SJCRH30 (cell line): ENCODE data around the gene STK32C. TPM values are rescaled to one million over a fixed set of nuclear protein-coding genes. Genes with fewer than 3 reads are reported as not detected.

Experiments used
- DNase-seq, 2 experiments: peaks; one replicate each; pipeline ENCODE4 v3.0.0-alpha.2; 2015 to 2020
- H3K27ac ChIP-seq: fragments of 250-450 bp; sonication (Bioruptor Pico); 2 replicates; pipeline ENCODE4 v1.5.1; 2020; ENCODE audit warnings: mild to moderate bottlenecking, moderate library complexity
- H3K27me3 ChIP-seq: fragments of 250-450 bp; sonication (Bioruptor Pico); 2 replicates; pipeline ENCODE4 v1.5.1; 2020; ENCODE audit warnings: mild to moderate bottlenecking, moderate library complexity
- H3K36me3 ChIP-seq: fragments of 250-450 bp; sonication (Bioruptor Pico); 2 replicates; pipeline ENCODE4 v1.5.1; 2020; ENCODE audit warnings: mild to moderate bottlenecking, moderate library complexity
- H3K4me1 ChIP-seq: fragments of 250-450 bp; sonication (Bioruptor Pico); 2 replicates; pipeline ENCODE4 v1.5.1; 2020; ENCODE audit warnings: mild to moderate bottlenecking, moderate library complexity
- H3K4me3 ChIP-seq: fragments of 250-450 bp; sonication (Bioruptor Pico); 2 replicates; pipeline ENCODE4 v1.5.1; 2020; ENCODE audit warnings: mild to moderate bottlenecking, moderate library complexity
- H3K9me3 ChIP-seq: fragments of 250-450 bp; sonication (Bioruptor Pico); replicated peaks from 2 replicates; pipeline ENCODE4 v1.5.1; 2020; ENCODE audit warnings: mild to moderate bottlenecking, moderate library complexity
- total RNA-seq: library from RNA; depleted of rRNA; stranded (reverse); fragments of >200 nt; shearing (Covaris generic); gene quantifications from 2 replicates; pipeline ENCODE4 v1.2.3, GENCODE V29; 2014

STK32C gene
- total RNA-seq, 1 experiment from 2014 or later = 4.2 TPM

GRCh38 chr10:132204078-132204780 is 103.5 kb downstream of the STK32C start:
- Histone ChIP-seq H3K4me1 (no peaks in the 10 kb centered on the region), H3K4me3 (no peak overlapping the region), H3K9me3 (no peaks in the 10 kb centered on the region), H3K27ac (no peak overlapping the region), H3K36me3 (no peaks in the 10 kb centered on the region), H3K27me3 (no peaks in the 10 kb centered on the region)
- DNase-seq = no peak

GRCh38 chr10:132203256-132204077 is 104.3 kb downstream of the STK32C start:
- H3K27me3 ChIP-seq = no peaks in the 10 kb centered on the region
- no peak overlapping the region for H3K4me3 ChIP-seq
- no peaks in the 10 kb centered on the region for H3K4me1 ChIP-seq
- no peaks in the 10 kb centered on the region for H3K36me3 ChIP-seq
- DNase-seq = no peak
- no peaks in the 10 kb centered on the region for H3K9me3 ChIP-seq
- no peak overlapping the region for H3K27ac ChIP-seq

- Histone ChIP-seq H3K27ac (no peak overlapping the region), H3K36me3 (no peaks in the 10 kb centered on the region), H3K4me1 (no peaks in the 10 kb centered on the region), H3K4me3 (no peak overlapping the region), H3K9me3 (no peaks in the 10 kb centered on the region), H3K27me3 (no peaks in the 10 kb centered on the region)
- DNase-seq = no peak
Observed at GRCh38 chr10:132202070-132202970, 105.4 kb downstream of the STK32C start.

- DNase-seq = no peak
- Histone ChIP-seq H3K27ac (no peak overlapping the region), H3K27me3 (no peaks in the 10 kb centered on the region), H3K36me3 (no peaks in the 10 kb centered on the region), H3K4me3 (no peak overlapping the region), H3K9me3 (no peaks in the 10 kb centered on the region), H3K4me1 (no peaks in the 10 kb centered on the region)
Observed at GRCh38 chr10:132201111-132201969, 106.4 kb downstream of the STK32C start.

GRCh38 chr10:132200344-132201110 is 107.2 kb downstream of the STK32C start:
- no peak for DNase-seq
- no peak overlapping the region for H3K27ac ChIP-seq
- H3K36me3 ChIP-seq = no peaks in the 10 kb centered on the region
- no peaks in the 10 kb centered on the region for H3K27me3 ChIP-seq
- no peaks in the 10 kb centered on the region for H3K4me1 ChIP-seq
- H3K4me3 ChIP-seq = no peak overlapping the region
- H3K9me3 ChIP-seq = no peaks in the 10 kb centered on the region

GRCh38 chr10:132199854-132200311 is 107.9 kb downstream of the STK32C start:
- Histone ChIP-seq H3K4me1 (no peaks in the 10 kb centered on the region), H3K9me3 (no peaks in the 10 kb centered on the region), H3K36me3 (no peaks in the 10 kb centered on the region), H3K27me3 (no peaks in the 10 kb centered on the region), H3K4me3 (no peak overlapping the region), H3K27ac (no peak overlapping the region)
- no peak for DNase-seq

GRCh38 chr10:132199268-132199853 is 108.4 kb downstream of the STK32C start:
- H3K27me3 ChIP-seq = no peaks in the 10 kb centered on the region
- no peaks in the 10 kb centered on the region for H3K36me3 ChIP-seq
- no peak for DNase-seq
- no peak overlapping the region for H3K27ac ChIP-seq
- H3K4me1 ChIP-seq = no peaks in the 10 kb centered on the region
- H3K4me3 ChIP-seq = no peak overlapping the region
- no peaks in the 10 kb centered on the region for H3K9me3 ChIP-seq

- Histone ChIP-seq H3K27ac (no peak overlapping the region), H3K27me3 (no peaks in the 10 kb centered on the region), H3K9me3 (no peaks in the 10 kb centered on the region), H3K4me1 (no peaks in the 10 kb centered on the region), H3K36me3 (no peaks in the 10 kb centered on the region), H3K4me3 (no peak overlapping the region)
- no peak for DNase-seq
Observed at GRCh38 chr10:132198381-132199181, 109.2 kb downstream of the STK32C start.

- Histone ChIP-seq H3K4me3 (no peak overlapping the region), H3K4me1 (no peaks in the 10 kb centered on the region), H3K27me3 (no peaks in the 10 kb centered on the region), H3K9me3 (no peaks in the 10 kb centered on the region), H3K36me3 (no peaks in the 10 kb centered on the region), H3K27ac (no peak overlapping the region)
- DNase-seq = no peak
Observed at GRCh38 chr10:132198068-132198370, 109.7 kb downstream of the STK32C start.

- Histone ChIP-seq H3K4me3 (no peak overlapping the region), H3K27me3 (no peaks in the 10 kb centered on the region), H3K4me1 (no peaks in the 10 kb centered on the region), H3K9me3 (no peaks in the 10 kb centered on the region), H3K27ac (no peak overlapping the region), H3K36me3 (no peaks in the 10 kb centered on the region)
- no peak for DNase-seq
Observed at GRCh38 chr10:132197271-132198067, 110.3 kb downstream of the STK32C start.

GRCh38 chr10:132196178-132197113 is 111.3 kb downstream of the STK32C start:
- Histone ChIP-seq H3K4me1 (no peaks in the 10 kb centered on the region), H3K27me3 (no peaks in the 10 kb centered on the region), H3K9me3 (no peaks in the 10 kb centered on the region), H3K36me3 (no peaks in the 10 kb centered on the region), H3K27ac (no peak overlapping the region), H3K4me3 (no peak overlapping the region)
- DNase-seq = no peak
